ENCODE data around the gene SH3RF3.

The SH3RF3 gene

DNA sequence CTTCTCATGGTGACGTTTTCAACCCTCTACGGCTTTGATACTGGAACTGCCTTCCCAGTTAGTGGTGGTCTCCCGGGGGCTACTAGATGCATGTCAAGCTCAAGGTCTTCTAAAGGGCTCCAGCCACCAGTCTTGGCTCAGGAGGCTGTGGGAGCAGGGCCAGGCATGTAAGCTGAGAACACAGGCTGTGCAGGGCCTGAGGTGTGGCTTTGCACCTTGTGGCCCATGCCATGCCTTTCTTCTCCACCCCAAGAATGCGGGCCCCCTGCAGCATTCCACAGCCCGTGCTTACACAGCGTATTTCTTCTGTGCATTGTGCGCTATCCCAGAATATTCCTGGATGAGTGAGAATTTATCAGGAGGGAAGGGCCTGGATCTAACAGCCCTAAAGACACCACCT, 339.9 kb downstream of the SH3RF3 start:
- TF ChIP-seq, protein P1, sequence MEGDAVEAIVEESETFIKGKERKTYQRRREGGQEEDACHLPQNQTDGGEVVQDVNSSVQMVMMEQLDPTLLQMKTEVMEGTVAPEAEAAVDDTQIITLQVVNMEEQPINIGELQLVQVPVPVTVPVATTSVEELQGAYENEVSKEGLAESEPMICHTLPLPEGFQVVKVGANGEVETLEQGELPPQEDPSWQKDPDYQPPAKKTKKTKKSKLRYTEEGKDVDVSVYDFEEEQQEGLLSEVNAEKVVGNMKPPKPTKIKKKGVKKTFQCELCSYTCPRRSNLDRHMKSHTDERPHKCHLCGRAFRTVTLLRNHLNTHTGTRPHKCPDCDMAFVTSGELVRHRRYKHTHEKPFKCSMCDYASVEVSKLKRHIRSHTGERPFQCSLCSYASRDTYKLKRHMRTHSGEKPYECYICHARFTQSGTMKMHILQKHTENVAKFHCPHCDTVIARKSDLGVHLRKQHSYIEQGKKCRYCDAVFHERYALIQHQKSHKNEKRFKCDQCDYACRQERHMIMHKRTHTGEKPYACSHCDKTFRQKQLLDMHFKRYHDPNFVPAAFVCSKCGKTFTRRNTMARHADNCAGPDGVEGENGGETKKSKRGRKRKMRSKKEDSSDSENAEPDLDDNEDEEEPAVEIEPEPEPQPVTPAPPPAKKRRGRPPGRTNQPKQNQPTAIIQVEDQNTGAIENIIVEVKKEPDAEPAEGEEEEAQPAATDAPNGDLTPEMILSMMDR (IDR thresholded peaks at IDR 0.05; ENCODE audit: low read depth, low read length, missing control alignments): no peak
- H3K4me3 ChIP-seq (ENCODE audit: low read depth, low read length): no peak overlapping the region
- no peak for DNase-seq (ENCODE audit: low read depth)

DNA sequence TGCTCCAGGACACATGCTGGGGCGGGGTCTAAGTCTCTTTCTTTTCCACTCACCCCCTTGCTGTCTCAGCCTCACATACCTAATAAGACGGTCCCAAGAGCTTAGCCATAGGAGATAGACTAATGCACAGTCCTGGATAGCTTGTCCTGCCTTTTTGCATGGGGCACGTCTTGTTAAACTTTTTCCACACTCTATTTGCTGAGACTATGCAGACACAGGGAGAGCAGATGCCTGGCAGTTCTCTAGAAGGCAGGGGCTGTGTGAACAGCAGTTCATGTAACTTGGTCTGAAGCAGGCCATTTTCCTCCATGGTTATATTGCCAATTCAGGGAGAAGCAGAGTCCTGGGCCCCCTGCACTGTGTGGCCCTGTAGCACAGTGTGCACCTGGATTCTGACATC, 342.7 kb downstream of the SH3RF3 start:
- H3K4me3 ChIP-seq (ENCODE audit: low read depth, low read length): no peak overlapping the region
- no peak for DNase-seq (ENCODE audit: low read depth)
- TF ChIP-seq, protein P1 (IDR thresholded peaks at IDR 0.05; ENCODE audit: low read depth, low read length, missing control alignments): no peak

DNA sequence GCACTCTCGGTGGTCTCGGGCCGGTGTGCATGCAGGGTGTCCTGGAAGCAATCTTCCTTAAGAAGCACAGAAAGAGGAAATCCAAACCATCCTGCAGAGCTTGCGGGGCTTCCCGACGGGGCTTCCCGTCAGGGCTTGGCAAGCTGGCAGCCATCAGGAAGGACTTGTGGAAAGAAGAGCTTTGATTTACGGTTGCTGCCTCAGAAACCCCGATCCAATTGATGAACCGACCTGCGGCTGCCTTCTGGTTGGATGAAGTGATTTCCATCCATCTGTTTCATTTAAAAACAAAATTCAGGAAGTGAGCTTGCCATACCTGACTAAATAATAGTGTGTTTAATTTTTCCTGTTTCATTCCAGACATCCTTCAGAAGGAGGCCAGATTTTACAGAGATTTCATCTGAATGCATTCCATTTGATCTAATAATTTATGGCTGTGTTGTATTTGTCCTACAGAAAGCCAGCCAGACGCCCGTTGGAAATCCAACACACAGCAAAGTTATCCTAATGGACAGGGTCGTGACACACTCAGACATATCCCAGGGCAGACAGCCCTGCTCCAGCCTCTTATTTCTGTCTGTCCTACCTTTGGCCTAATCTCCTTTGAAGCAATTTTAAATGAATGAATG, 343.4 kb downstream of the SH3RF3 start:
- no peak overlapping the region for H3K4me3 ChIP-seq (ENCODE audit: low read depth, low read length)
- DNase-seq (ENCODE audit: low read depth): no peak
- TF ChIP-seq, protein P1 (IDR thresholded peaks at IDR 0.05; ENCODE audit: low read depth, low read length, missing control alignments): no peak

DNA sequence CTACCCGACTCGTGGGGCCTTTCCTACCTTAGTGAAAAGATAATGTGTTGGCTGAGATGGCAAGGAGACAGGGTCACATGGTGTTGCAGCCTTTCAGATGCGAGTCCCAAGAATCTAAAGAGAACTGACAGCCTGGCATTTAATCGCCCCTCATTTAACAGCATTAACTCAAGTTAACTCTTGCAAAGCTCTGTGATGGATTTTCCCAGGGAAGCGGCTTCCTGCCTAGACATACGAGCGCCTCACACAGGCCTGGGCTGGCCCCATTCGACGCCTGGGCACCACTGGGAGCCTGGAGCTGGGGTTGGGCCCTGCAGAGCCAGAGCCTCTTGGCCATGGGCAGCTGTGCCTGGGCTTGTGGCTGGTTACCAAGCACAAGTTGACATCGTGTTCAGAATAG, 344.0 kb downstream of the SH3RF3 start:
- TF ChIP-seq, protein P1 (IDR thresholded peaks at IDR 0.05; ENCODE audit: low read depth, low read length, missing control alignments): no peak
- no peak for DNase-seq (ENCODE audit: low read depth)
- H3K4me3 ChIP-seq (ENCODE audit: low read depth, low read length): no peak overlapping the region

DNA sequence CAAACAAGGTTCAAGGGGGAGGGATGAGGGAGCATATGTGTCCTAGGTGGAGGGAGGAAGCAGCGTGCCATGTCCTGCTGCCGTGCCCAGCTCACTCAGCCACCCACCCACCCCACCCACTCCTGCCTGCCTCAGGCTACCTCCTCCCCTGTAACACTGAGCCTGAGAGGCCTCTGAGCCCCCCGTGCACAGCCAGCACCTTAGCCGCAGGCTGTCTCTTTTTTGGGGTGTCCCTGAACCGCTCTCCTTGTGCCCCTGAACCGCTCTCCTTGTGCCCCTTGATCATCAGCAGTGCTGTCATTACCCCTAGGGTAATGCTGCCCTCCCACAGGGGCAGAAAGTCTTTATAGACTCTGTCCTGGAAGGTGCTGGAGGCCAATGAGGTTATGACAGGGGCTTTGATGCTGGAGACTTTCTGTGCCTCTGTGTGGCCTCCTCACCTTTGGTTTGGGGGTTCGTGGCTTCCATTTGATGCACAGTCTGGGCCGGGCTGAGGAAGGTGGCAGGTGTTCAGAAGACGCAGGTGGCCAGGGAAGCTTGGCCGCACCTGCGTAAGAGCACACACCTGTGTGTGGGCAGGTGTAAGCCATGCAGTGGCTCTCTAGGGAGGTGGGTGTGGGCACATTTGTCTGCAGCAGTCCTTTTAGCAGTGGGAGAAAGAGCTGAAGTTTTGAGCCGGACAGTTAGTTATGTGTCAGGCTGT, 344.8 kb downstream of the SH3RF3 start:
- H3K4me3 ChIP-seq (ENCODE audit: low read depth, low read length): no peak overlapping the region
- no peak for DNase-seq (ENCODE audit: low read depth)
- TF ChIP-seq, protein P1 (IDR thresholded peaks at IDR 0.05; ENCODE audit: low read depth, low read length, missing control alignments): no peak

DNA sequence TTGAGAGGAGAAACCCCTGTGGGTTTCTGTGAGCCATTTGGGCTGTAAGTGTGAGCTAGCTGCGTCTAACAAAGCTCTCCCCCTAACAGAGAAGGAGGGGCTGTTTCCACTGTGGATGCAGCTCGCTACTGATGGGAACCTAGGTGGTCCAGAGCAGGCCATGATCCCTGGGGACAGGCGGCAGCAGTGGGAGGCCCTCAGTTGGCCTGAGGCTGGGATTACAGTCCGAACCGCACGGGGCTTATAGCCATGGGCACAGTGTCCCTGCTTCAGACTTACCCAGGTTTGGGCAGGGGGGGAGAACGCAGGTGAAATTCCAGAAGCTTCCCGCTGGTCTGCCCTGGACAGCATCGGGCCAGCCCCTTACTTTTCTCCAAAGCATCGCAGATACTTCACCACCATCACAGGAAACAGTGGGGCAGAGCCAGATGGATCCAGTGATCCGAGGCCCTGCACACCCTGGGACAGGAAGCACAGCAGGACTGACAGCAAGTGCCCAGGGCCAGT, 345.4 kb downstream of the SH3RF3 start:
- H3K4me3 ChIP-seq (ENCODE audit: low read depth, low read length): no peak overlapping the region
- DNase-seq (ENCODE audit: low read depth): no peak
- TF ChIP-seq, protein P1 (IDR thresholded peaks at IDR 0.05; ENCODE audit: low read depth, low read length, missing control alignments): no peak
